Measurements from ENCODE around the gene NCOA5.
A peak's percentile ranks its signal among the peaks of the same experiment; 100 is the strongest.

The NCOA5 gene

GRCh38 chr20:46089417-46090388 is at the start of gene NCOA5:
TSS of gene NCOA5 (minus strand) at chr20:46089962. CDS start at chr20:46079424, 10,538 bp downstream.
- DNase-seq (ENCODE audit: low read depth, low spot score) = peak; percentile 98

- DNase-seq (ENCODE audit: low read depth, low spot score) = peak; percentile 33
These were observed 49.6 kb upstream of the NCOA5 start for GRCh38 chr20:46139266-46139889.

- no peak for DNase-seq (ENCODE audit: low read depth, low spot score)
These were observed 48.1 kb upstream of the NCOA5 start for GRCh38 chr20:46137816-46138215.

- no peak for DNase-seq (ENCODE audit: low read depth, low spot score)
These were observed 46.3 kb upstream of the NCOA5 start for GRCh38 chr20:46135856-46136633.

GRCh38 chr20:46134716-46135115 is 45.0 kb upstream of the NCOA5 start:
- no peak for DNase-seq (ENCODE audit: low read depth, low spot score)

- no peak for DNase-seq (ENCODE audit: low read depth, low spot score)
These were observed 44.3 kb upstream of the NCOA5 start for GRCh38 chr20:46133886-46134654.

- peak; percentile 85 for DNase-seq (ENCODE audit: low read depth, low spot score)
These were observed 43.0 kb upstream of the NCOA5 start for GRCh38 chr20:46132705-46133120.

- peak; percentile 85 for DNase-seq (ENCODE audit: low read depth, low spot score)
These were observed 41.6 kb upstream of the NCOA5 start for GRCh38 chr20:46131396-46131795.

- no peak for DNase-seq (ENCODE audit: low read depth, low spot score)
These were observed 40.8 kb upstream of the NCOA5 start for GRCh38 chr20:46130534-46130933.

GRCh38 chr20:46129955-46130481 is 40.3 kb upstream of the NCOA5 start:
- no peak for DNase-seq (ENCODE audit: low read depth, low spot score)

GRCh38 chr20:46128310-46129151 is 38.8 kb upstream of the NCOA5 start:
- DNase-seq (ENCODE audit: low read depth, low spot score) = peak; percentile 52

GRCh38 chr20:46127396-46128010 is 37.7 kb upstream of the NCOA5 start:
- no peak for DNase-seq (ENCODE audit: low read depth, low spot score)

GRCh38 chr20:46126440-46127056 is 36.8 kb upstream of the NCOA5 start:
- DNase-seq (ENCODE audit: low read depth, low spot score) = no peak

GRCh38 chr20:46123482-46124245 is 33.9 kb upstream of the NCOA5 start:
- DNase-seq (ENCODE audit: low read depth, low spot score) = no peak

GRCh38 chr20:46122516-46123481 is 33.0 kb upstream of the NCOA5 start:
- no peak for DNase-seq (ENCODE audit: low read depth, low spot score)

- DNase-seq (ENCODE audit: low read depth, low spot score) = peak; percentile 89
These were observed 32.3 kb upstream of the NCOA5 start for GRCh38 chr20:46122071-46122470.

Measured in astrocyte of the hippocampus (primary cell).